Measurements from ENCODE around the gene NTM.

DNA sequence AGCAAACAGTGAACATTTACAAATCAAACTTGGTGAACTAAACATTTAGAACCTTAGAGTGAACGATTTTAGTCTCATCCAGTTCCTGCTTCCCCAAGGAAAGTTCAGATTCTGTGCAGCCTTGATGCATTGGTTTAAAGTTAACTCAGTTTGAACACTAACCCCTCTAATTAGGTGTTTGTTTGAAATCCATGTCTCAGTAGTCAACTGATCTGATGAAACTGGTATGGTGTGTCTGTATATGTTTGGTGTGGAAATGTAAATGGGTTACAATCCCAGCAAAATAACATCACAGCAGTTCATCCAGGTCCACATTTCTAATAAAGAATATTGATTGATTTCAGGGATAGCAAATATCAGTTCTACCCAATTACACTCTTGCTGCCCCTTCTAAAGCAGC, 532.0 kb downstream of the NTM start:
- TF ChIP-seq CTCF (IDR thresholded peaks at IDR 0.05; ENCODE audit: low read depth, low read length, poor library complexity, severe bottlenecking) (no peak), EZH2phosphoT487 (IDR thresholded peaks at IDR 0.05; ENCODE audit: borderline replicate concordance, low read length) (no peak)
